Measurements from ENCODE around the gene HSPA8. TPM values are rescaled to one million over a fixed set of nuclear protein-coding genes. Genes with fewer than 3 reads are reported as not detected.

HSPA8 gene
- total and polyA plus RNA-seq, 2 of the 8 experiments (the other 6 are each of a cell fraction or from before 2014, with no cell fraction given), result 1,491 to 2,155 TPM

- FAIRE-seq, result no peak
- Histone ChIP-seq H2AK5ac (ENCODE audit: low read depth, low read length) (no peak overlapping the region), H3K79me2 (ENCODE audit: control insufficient read depth in 1 of 2, insufficient read depth in 2 of 2, low read length in 2 of 2) (no peaks in the 10 kb centered on the region), H3K36me3 (ENCODE audit: control insufficient read depth in 2 of 4, insufficient read depth in 4 of 4, low read length in 3 of 4) (peaks cover 0 to 3% (median 1%) of the 10 kb centered on the region in 4 experiments; a peak in 3 of 8 replicates), H3K14ac (ENCODE audit: insufficient read length) (no peak overlapping the region), H3K4ac (replicated peaks; ENCODE audit: insufficient read length, low read depth, low read length) (no peak overlapping the region), H3K27me3 (replicated peaks in 1 of 4; ENCODE audit: control insufficient read depth in 3 of 4, extremely low read depth in 1 of 4, insufficient read depth in 3 of 4, low read length in 3 of 4) (no peaks in the 10 kb centered on the region), H3K4me2 (ENCODE audit: insufficient read depth in 1 of 2, low read depth in 2 of 2, low read length in 2 of 2) (no peak overlapping the region), H4K20me1 (replicated peaks in 1 of 2; ENCODE audit: control insufficient read depth in 1 of 2, insufficient read depth in 2 of 2, low read length in 2 of 2) (no peaks in the 10 kb centered on the region), H3K18ac (ENCODE audit: extremely low read depth, low read length) (no peak overlapping the region), H3K27ac (ENCODE audit: low read depth, low read length) (no peak overlapping the region), H3K56ac (replicated peaks; ENCODE audit: insufficient read length, low read depth, low read length) (no peak overlapping the region), H2BK12ac (ENCODE audit: low read depth, low read length) (no peak overlapping the region), H4K8ac (ENCODE audit: extremely low read depth, insufficient read depth, low read length) (no peak overlapping the region), H4K5ac (ENCODE audit: insufficient read length, low read depth, low read length) (no peak overlapping the region), H3K23ac (ENCODE audit: insufficient read length) (no peak overlapping the region), H3K23me2 (ENCODE audit: low read depth, low read length) (no peaks in the 10 kb centered on the region), H3K4me1 (replicated peaks in 1 of 4; ENCODE audit: control insufficient read depth in 3 of 4, insufficient read depth in 4 of 4, low read length in 3 of 4) (no peaks in the 10 kb centered on the region), H3K9me3 (ENCODE audit: insufficient read depth in 2 of 2, low read depth in 1 of 2, low read length in 1 of 2) (no peaks in the 10 kb centered on the region), H2BK15ac (ENCODE audit: low read length) (no peak overlapping the region), H3K79me1 (ENCODE audit: low read depth, low read length) (no peaks in the 10 kb centered on the region), H2BK20ac (ENCODE audit: low read length) (no peak overlapping the region), H2BK5ac (ENCODE audit: low read depth, low read length) (no peak overlapping the region), H2BK120ac (replicated peaks; ENCODE audit: low read depth, low read length) (no peak overlapping the region), H2AFZ (ENCODE audit: low read length) (no peak overlapping the region), H3K9ac (replicated peaks in 1 of 4; ENCODE audit: extremely low read depth in 1 of 4, low read depth in 3 of 4, low read length in 3 of 4) (no peak overlapping the region), H4K91ac (replicated peaks; ENCODE audit: insufficient read length, low read length) (no peak overlapping the region), H3K4me3 (ENCODE audit: extremely low read depth in 1 of 4, insufficient read depth in 2 of 4, low read depth in 3 of 4, low read length in 4 of 4) (no peak overlapping the region)
- TF ChIP-seq CREB1 (IDR thresholded peaks at IDR 0.05) (no peak), NRF1 (IDR thresholded peaks at IDR 0.05; ENCODE audit: low read depth, low read length) (no peak), SAP30 (IDR thresholded peaks at IDR 0.05; ENCODE audit: insufficient read depth, insufficient replicate concordance, low read length) (no peak), PHF8 (conservative IDR thresholded peaks at IDR 0.05; ENCODE audit: low read depth, low read length) (no peak), KDM4A (IDR thresholded peaks at IDR 0.05; ENCODE audit: low read depth, low read length, severe bottlenecking) (no peak)
- WGBS, 2 experiments (ENCODE audit: extremely low coverage in 1 of 2, insufficient coverage in 1 of 2, insufficient read length in 1 of 2, insufficient replicate concordance in 2 of 2, low coverage in 1 of 2, low lambda C conversion rate in 2 of 2, missing lambda C conversion rate in 1 of 2), result 76% methylated on average over 1 of the region's 1 CpG; no CpG with 5 or more reads in 1 of the 2 experiments
- ChIA-PET POLR2A (ENCODE audit: partially characterized antibody) (interaction anchor here (1.0 kb wide), 1 partner anchor 24 kb away, joined by 5 read pairs; the partner anchor contains the start of gene HSPA8), CTCF (ENCODE audit: partially characterized antibody) (interaction anchor here (1.3 to 2.1 kb wide), 2 partner anchors 16 to 25 kb away, joined by 5 to 7 read pairs; no protein-coding TSS in a partner anchor)
- DNase-seq (ENCODE audit: low read depth in 1 of 2, low spot score in 2 of 2), result no peak
Measured at GRCh38 chr11:123086305-123086704, 24.4 kb upstream of the HSPA8 start.
